ENCODE results near the gene HSD3B7. TPM values are rescaled to one million over a fixed set of nuclear protein-coding genes. Genes with fewer than 3 reads are reported as not detected.

HSD3B7 gene
- total RNA-seq, 2 donors from 2014 or later: 10.3 to 10.7 TPM

DNA sequence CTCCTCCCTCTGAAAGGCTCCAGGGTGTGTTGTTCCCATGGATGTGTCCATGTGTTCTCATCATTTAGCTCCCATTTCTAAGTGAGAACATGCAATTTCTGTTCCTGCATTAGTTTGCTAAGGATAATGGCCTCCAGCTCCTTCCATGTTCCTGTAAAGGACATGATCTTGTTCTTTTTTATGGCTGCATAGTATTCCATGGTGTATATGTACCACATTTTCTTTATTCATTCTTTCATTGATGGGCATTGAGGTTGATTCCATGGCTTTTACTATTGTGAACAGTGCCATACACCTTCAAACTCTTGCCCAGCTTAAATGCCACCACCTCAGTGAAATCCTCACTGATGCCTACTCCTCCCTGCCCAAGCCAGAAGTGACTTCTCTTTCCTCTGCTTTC lies 40.7 kb upstream of the HSD3B7 start:
- no peak for DNase-seq (ENCODE audit: low spot score)
- intact Hi-C loops (cut with DNase I): no loop called here
- H3K9me3 ChIP-seq: no peaks in the 10 kb centered on the region
- H3K27me3 ChIP-seq (replicated peaks; ENCODE audit: insufficient read depth): no peaks in the 10 kb centered on the region
- TF ChIP-seq POLR2A (IDR thresholded peaks at IDR 0.05): no peak
- TF ChIP-seq, protein P1, sequence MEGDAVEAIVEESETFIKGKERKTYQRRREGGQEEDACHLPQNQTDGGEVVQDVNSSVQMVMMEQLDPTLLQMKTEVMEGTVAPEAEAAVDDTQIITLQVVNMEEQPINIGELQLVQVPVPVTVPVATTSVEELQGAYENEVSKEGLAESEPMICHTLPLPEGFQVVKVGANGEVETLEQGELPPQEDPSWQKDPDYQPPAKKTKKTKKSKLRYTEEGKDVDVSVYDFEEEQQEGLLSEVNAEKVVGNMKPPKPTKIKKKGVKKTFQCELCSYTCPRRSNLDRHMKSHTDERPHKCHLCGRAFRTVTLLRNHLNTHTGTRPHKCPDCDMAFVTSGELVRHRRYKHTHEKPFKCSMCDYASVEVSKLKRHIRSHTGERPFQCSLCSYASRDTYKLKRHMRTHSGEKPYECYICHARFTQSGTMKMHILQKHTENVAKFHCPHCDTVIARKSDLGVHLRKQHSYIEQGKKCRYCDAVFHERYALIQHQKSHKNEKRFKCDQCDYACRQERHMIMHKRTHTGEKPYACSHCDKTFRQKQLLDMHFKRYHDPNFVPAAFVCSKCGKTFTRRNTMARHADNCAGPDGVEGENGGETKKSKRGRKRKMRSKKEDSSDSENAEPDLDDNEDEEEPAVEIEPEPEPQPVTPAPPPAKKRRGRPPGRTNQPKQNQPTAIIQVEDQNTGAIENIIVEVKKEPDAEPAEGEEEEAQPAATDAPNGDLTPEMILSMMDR (IDR thresholded peaks at IDR 0.05): no peak
- no peak for TF ChIP-seq POLR2AphosphoS5 (IDR thresholded peaks at IDR 0.05)
- H3K4me3 ChIP-seq: no peak overlapping the region
- no peaks in the 10 kb centered on the region for H3K4me1 ChIP-seq (replicated peaks)
- H3K36me3 ChIP-seq: no peaks in the 10 kb centered on the region
- H3K27ac ChIP-seq: no peak overlapping the region

DNA sequence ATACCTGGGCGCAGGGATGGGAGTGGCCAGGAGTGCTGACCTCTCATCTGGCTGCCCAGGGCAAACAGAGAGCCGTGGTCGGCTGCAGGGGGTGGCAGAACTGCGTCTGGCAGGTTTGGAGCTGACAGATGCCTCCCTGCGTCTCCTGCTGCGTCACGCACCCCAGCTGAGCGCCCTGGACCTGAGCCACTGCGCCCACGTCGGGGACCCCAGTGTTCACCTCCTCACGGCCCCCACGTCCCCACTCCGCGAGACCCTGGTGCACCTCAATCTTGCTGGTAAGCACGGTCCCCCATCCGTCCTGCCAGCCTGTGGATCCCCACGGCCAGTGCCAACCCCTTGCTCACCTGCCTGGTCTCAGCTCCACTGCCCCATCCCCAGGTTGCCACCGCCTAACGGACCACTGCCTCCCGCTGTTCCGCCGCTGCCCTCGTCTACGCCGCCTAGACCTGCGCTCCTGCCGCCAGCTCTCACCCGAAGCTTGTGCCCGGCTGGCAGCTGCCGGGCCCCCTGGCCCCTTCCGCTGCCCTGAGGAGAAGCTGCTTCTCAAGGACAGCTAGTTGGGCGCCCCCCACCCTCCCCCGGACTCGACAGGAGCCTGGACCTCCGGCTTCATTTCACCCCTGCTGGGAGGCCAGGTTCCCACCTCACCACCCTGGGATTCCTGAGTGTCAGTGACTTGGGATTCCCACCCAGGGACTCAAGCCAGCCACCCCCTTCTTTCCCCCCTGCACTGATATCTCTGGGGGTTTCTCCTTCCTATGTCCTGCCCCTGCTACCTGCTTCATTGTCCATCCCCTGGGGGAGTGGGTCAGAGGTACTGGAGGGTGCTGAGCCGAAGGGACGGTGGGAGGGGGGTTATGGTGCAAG lies 38.1 kb upstream of the HSD3B7 start:
- H3K36me3 ChIP-seq: no peaks in the 10 kb centered on the region
- no peaks in the 10 kb centered on the region for H3K9me3 ChIP-seq
- TF ChIP-seq POLR2AphosphoS5 (IDR thresholded peaks at IDR 0.05): no peak
- no peak for TF ChIP-seq POLR2A (IDR thresholded peaks at IDR 0.05)
- TF ChIP-seq, protein P1 (IDR thresholded peaks at IDR 0.05): no peak
- DNase-seq (ENCODE audit: low spot score): no peak
- WGBS: 86% methylated on average over 38 of the region's 38 CpGs
- H3K4me1 ChIP-seq (replicated peaks): peaks cover 16% of the 10 kb centered on the region
- H3K27ac ChIP-seq: no peak overlapping the region
- H3K27me3 ChIP-seq (replicated peaks; ENCODE audit: insufficient read depth): no peaks in the 10 kb centered on the region
- intact Hi-C loops (cut with DNase I): no loop called here
- H3K4me3 ChIP-seq: no peak overlapping the region

DNA sequence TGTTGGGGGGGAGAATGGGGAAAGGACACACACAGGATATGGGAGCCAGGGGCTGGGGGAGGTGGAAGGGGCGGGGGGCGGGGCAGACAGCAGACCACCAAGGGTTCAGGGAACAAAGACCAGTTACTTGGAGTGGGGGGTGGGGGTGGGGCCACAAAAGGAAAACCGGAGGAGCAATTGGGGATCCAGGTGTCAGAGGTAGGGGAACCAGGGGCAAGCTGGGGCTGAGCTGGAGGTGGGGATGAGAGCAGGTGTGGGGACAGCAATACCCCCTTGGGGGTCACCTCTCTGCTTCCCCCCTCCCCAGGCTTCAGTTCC lies 37.5 kb upstream of the HSD3B7 start:
- no peaks in the 10 kb centered on the region for H3K27me3 ChIP-seq (replicated peaks; ENCODE audit: insufficient read depth)
- no peaks in the 10 kb centered on the region for H3K9me3 ChIP-seq
- H3K27ac ChIP-seq: peak overlapping the region; percentile 95
- intact Hi-C loops (cut with DNase I): no loop called here
- peaks cover 16% of the 10 kb centered on the region for H3K4me1 ChIP-seq (replicated peaks)
- DNase-seq (ENCODE audit: low spot score): no peak
- TF ChIP-seq, protein P1 (IDR thresholded peaks at IDR 0.05): no peak
- TF ChIP-seq POLR2AphosphoS5 (IDR thresholded peaks at IDR 0.05) (no peak), POLR2A (IDR thresholded peaks at IDR 0.05) (no peak)
- 54% methylated on average over 3 of the region's 3 CpGs for WGBS
- H3K4me3 ChIP-seq: no peak overlapping the region
- H3K36me3 ChIP-seq: no peaks in the 10 kb centered on the region

DNA sequence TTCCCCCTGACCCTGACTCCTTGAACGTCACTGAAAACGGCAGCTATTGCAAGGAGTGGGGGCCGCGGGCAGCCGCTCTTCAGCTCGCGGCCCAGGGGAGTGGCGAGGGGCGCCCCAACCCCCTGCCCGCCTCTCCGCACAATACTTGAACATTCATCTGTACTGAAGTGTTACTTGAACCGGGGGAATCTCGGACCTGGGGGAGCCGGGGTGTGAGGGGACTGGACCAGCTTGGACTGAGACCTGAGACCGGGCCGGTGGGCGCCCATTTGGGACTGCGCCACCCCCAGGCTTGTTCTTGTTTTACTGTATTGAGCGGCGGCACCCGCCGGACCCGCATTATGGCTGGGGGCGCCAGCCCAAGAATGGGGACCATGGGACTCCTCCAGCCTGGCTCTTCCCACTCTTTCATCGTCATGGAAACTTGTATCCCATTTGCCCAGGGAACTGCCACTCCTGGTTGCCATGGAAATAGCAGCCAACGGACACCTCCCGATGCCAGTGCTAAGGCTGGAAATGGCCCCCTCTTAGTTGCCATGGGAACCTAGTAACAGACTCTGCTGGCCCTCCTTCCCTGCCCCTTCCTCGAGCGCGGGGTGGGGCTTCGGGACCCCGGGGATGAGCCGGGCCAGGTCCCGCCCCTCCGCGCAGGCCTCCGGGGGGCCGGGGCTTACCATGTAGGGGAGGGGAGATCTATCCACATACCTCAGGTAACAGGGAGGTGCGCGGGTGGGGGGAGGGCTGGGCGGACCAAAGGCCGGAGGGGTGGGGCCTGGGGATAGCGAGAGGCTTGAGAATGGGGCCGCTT lies 36.9 kb upstream of the HSD3B7 start:
- WGBS: 15% methylated on average over 41 of the region's 44 CpGs
- TF ChIP-seq, protein P1 (IDR thresholded peaks at IDR 0.05): no peak
- TF ChIP-seq POLR2A (IDR thresholded peaks at IDR 0.05) (no peak), POLR2AphosphoS5 (IDR thresholded peaks at IDR 0.05) (peak; percentile 84)

More for the DNA sequence above, 36.9 kb upstream of the HSD3B7 start:
- Histone ChIP-seq H3K27me3 (replicated peaks; ENCODE audit: insufficient read depth) (no peaks in the 10 kb centered on the region), H3K36me3 (no peaks in the 10 kb centered on the region), H3K4me1 (replicated peaks) (peaks cover 16% of the 10 kb centered on the region), H3K4me3 (peak overlapping the region; percentile 93 to 98), H3K9me3 (no peaks in the 10 kb centered on the region), H3K27ac (peak overlapping the region; percentile 95)
- intact Hi-C loops (cut with DNase I): no loop called here
- peak; percentile 90 for DNase-seq (ENCODE audit: low spot score)

Data from prostate gland (tissue), 2 donors.